Glomerular visceral epithelial cell (primary cell): Measurements from ENCODE around the gene WDR19.
A peak's percentile ranks its signal among the peaks of the same experiment; 100 is the strongest.
"Not testable (repeated sequence)": the region's sequence is repeated elsewhere in the genome, so short reads cannot be mapped to it uniquely, and the experiment has no call there.

Experiments used
- DNase-seq: peaks from one replicate; pipeline ENCODE4 v3.0.0-alpha.2; 2016; ENCODE audit errors: extremely low spot score

Gene WDR19

DNA sequence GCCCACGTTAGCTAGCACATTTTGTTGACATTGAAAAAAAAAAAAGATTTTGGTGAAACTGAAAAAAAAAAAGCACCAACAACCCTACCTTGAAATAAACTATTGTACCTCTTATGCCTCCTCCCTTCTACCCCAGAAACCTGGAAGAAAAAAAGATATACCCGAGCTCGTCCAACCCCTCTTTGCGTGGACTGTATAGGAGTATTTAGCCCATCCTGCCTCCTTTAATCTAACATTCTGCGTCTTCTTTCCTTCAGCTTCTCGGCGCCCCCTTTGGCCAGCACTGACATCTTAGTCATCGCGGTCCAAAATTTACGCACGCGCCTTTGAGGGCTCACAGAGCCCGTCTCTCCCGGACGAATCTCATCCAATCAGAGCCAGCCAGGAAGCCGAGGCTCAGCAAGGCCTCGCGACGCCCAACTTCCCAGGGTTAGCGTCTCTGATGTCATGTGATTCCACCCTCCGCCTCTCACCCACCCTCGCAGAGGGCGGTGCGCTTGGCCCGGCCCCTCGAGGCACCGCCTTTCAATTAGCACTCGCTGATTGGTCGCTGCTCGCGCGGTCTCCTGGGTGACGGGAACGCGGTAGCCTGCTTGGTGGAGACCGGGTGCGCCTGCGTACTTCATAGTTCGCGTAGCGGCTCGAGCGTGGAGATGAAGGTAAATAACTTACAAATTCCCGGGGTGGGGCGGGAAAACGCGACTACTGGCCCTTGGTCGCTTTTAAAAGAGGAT, at the start of gene WDR19:
WDR19 (plus strand) TSS at position 625 of the 734 bp plus-strand sequence; CDS start at position 654, 29 bp downstream.
- DNase-seq: peak; percentile 99

DNA sequence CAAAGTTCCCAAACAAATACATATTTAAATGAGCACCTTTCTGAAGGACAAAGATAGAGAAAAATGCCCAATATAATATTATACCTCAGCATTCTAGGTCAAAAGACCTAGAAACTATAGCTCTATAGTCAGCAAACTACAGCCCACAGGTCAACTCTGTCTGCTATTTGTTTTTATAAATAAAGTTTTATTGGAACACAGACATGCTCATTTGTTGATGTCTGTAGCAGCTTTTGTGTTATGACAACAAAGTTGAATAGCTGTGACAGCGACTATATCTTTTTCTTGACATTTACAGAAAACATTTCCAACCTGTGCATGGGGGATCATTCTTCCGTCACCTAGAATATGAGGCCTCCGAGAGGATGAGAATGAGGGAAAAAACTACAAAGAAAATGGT, 48.7 kb upstream of the WDR19 start:
- DNase-seq: no peak

GRCh38 chr4:39134683-39135306, 47.5 kb upstream of the WDR19 start:
- no peak for DNase-seq

GRCh38 chr4:39138227-39138626, 44.1 kb upstream of the WDR19 start:
- DNase-seq: not testable (repeated sequence)

- DNase-seq: no peak
Observed at GRCh38 chr4:39146211-39146610, 36.1 kb upstream of the WDR19 start.

- no peak for DNase-seq
Observed at GRCh38 chr4:39154009-39154408, 28.3 kb upstream of the WDR19 start.

- no peak for DNase-seq
Observed at GRCh38 chr4:39157520-39157919, 24.8 kb upstream of the WDR19 start.

DNA sequence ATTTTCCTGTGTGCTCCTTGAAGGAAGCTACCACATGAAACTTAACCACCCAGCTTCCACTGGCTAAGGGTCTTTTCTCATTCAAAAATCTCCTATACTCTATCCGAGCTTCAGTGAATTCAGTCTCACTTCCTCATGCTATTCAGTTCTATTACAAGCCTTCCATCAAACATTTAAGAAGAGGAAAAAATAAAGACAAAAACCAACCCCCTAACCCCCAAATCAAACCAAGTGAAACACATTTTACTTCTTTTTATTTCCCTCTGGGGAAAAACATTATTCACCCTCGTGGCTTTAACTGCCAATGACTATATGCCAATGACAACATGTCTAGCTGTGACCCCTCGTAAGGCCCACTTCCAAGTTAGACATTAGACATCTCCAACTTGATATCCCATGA, 16.2 kb upstream of the WDR19 start:
- no peak for DNase-seq

DNA sequence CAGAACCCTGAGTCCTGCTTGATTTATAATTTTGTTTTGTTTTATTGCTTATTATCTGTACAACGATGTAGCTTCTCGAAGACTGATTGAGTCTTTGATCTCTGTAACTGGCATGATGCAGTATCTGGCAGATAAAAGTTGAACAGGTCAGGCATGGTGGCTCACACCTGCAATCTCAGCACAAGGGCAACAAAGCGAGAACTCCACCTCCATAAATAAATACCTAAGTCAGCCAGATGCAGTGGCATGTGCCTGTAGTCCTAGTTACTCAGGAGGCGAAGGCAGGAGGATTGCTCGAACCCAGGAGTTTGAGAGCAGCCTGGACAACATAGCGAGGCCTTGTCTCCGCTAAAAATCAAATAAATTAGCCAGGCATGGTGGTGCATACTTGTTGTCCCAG, 15.7 kb upstream of the WDR19 start:
- no peak for DNase-seq

DNA sequence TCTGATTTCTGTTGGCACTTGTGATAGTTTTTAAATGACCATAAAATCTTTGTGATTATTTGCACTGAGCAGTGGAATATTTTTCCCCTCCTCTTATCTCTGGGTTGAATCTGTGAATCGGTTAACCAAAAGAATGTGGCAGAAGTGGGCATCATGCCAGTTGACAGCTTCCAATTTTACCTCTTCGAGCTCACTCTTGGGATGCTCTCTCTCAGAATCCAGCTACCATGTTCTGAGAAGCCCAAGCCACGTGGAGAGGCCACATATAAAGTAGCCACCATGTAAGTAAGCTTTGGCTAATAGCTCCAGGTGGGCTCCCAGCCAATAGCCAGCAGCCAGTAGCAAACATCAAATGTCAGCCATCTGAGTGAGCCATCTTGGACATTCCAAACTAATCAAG, 12.9 kb upstream of the WDR19 start:
- peak; percentile 46 for DNase-seq

- no peak for DNase-seq
Observed at GRCh38 chr4:39170301-39170700, 12.0 kb upstream of the WDR19 start.

DNA sequence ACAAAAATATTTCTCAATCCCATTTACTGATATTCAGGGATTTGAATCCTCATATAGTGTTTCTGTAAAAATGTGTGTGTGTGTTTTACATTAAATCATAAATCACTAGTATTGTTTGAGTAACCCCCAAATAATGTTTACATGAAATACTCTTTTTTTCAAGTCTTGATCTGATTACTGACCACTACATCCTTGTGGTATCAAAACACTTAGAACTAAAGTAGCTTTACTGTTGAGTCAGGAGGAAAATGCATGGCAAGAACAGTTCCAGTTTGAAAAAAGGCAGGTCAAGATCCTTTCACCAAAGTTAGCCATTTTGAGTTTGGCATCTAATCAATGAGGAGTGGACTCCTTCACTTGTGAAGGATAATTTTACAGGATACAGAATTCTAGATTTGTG, 3.6 kb upstream of the WDR19 start:
- DNase-seq: no peak

- no peak for DNase-seq
Observed at GRCh38 chr4:39179681-39180080, 2.6 kb upstream of the WDR19 start.

- DNase-seq: not testable (repeated sequence)
Observed at GRCh38 chr4:39180629-39181028, 1.7 kb upstream of the WDR19 start.

DNA sequence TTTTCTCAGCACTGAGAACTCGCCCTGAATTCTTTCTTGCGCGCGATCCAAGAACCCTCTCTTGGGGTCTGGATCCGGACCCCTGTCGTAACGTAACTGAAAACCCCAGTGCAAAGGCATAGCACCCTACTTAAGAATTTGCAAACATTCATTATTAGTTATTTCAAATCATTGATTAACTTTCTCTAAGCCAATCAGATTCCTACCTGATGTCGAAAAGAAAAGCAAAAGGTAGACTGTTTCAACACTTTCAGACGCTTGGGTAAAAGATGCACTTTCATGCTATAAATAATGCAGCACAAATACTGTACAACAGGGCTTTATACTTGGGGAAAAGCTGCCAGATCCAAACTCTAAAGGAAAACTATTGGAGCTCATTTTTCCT, 817 bp upstream of the WDR19 start:
- DNase-seq: no peak

- no peak for DNase-seq
Observed at GRCh38 chr4:39201963-39202362, 19.6 kb downstream of the WDR19 start.

GRCh38 chr4:39204543-39204942, 22.2 kb downstream of the WDR19 start:
- no peak for DNase-seq

GRCh38 chr4:39205000-39205399, 22.7 kb downstream of the WDR19 start:
- DNase-seq: no peak

GRCh38 chr4:39205476-39205875, 23.1 kb downstream of the WDR19 start:
- DNase-seq: no peak

DNA sequence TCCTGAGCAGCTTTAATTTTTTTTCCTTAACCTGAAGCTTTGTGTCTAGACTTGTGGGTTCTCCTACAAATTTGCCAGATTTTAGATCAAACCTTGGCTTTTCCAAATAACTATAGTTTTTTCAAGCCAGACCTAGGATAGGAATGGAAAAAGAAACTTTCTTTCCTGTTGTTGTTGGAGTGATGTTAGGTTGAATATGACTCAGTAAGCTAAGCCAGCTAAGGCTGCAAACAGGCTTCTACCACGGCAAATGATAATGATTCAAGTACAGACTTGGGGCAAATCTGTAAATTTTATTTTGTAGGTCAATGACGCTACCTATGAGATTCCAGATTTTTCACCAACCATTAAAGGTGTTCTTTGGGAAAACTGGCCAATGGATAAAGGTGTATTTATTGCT, 45.6 kb downstream of the WDR19 start:
- DNase-seq: no peak

DNA sequence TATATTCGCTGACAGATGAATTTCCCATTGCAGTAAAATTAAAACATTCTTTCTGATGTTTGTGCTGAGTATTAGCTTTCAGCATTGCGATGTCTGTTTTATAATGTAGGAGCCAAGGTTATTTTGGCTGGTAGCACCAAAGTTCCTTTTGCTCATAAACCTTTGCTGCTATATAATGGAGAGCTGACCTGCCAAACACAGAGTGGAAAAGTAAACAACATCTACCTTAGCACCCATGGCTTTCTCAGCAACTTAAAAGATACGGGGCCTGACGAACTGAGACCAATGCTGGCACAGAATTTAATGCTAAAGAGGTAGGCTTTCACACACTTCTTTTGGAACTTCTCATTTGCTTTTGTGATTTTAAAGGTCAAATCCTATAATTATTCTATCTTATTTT, 46.0 kb downstream of the WDR19 start:
- DNase-seq: no peak

GRCh38 chr4:39230462-39230861, 48.1 kb downstream of the WDR19 start:
- no peak for DNase-seq

DNA sequence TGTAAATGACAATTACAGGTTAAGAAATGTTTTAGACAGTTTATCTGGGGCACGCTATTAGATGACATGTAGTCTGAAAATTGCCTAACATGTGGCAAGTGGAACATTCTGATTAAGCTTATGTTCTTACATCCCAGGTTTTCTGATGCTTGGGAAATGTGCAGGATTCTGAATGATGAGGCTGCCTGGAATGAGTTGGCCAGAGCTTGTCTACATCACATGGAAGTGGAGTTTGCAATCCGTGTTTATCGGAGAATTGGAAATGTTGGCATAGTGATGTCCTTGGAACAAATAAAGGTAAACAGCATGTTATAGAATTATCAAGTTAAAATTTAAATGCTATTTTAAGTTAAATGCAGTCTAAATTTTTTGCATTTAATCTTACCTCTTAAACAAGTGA, 49.3 kb downstream of the WDR19 start:
- DNase-seq: no peak

DNA sequence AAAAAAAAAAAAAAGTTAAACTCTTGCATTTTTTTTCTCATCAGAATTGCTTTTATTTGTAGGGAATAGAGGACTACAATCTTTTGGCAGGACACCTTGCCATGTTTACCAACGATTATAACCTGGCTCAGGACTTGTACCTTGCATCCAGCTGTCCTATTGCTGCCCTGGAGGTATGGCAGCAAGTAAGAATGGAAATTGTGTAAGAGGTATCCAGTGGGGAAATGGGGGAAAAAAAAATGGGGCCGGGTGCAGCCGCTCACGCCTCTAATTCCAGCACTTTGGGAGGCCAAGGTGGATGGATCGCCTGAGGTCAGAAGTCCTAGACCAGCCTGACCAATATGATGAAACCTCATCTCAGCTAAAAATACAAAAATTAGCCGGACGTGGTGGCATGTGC, 49.8 kb downstream of the WDR19 start:
- no peak for DNase-seq
